Neural progenitor cell (in vitro differentiated cells): ENCODE measurements around the gene TPBGL.

Experiments used
- EZH2 ChIP-seq: fragments of 200-600 bp; sonication (generic); IDR thresholded peaks from 2 replicates; pipeline ENCODE4 v1.6.1; 2017; ENCODE audit warnings: antibody characterized with exemption, mild to moderate bottlenecking, moderate library complexity
- EZH2phosphoT487 ChIP-seq: fragments of 200-600 bp; sonication (generic); IDR thresholded peaks from 2 replicates; pipeline ENCODE4 v1.6.1; 2017; ENCODE audit warnings: antibody characterized with exemption
- TF ChIP-seq, protein P1 (sequence below): fragments of 200-600 bp; sonication (generic); IDR thresholded peaks from 2 replicates; pipeline ENCODE4 v1.5.1; 2017; ENCODE audit warnings: antibody characterized with exemption, mild to moderate bottlenecking

DNA sequence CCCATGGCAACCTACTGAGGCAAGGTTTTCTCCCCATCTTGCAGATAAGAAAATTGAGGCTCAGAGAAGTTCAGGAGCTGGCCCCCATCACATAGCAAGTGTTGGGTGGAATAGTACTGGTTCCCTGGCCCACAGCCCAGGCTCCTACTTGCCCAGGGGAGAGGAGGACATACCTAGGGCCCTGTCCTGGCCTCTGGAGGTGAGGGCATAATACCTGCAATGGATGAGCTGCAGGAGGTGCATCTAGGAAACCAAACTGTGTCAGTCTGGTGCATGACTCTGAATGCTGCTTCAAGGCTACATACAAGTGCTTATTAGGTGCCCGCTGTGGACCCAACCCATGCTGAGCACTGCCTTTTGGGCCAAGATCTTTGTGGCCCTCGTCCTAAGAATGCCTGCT lies 40.0 kb upstream of the TPBGL start:
- TF ChIP-seq EZH2phosphoT487 (no peak), EZH2 (no peak)
- TF ChIP-seq, protein P1, sequence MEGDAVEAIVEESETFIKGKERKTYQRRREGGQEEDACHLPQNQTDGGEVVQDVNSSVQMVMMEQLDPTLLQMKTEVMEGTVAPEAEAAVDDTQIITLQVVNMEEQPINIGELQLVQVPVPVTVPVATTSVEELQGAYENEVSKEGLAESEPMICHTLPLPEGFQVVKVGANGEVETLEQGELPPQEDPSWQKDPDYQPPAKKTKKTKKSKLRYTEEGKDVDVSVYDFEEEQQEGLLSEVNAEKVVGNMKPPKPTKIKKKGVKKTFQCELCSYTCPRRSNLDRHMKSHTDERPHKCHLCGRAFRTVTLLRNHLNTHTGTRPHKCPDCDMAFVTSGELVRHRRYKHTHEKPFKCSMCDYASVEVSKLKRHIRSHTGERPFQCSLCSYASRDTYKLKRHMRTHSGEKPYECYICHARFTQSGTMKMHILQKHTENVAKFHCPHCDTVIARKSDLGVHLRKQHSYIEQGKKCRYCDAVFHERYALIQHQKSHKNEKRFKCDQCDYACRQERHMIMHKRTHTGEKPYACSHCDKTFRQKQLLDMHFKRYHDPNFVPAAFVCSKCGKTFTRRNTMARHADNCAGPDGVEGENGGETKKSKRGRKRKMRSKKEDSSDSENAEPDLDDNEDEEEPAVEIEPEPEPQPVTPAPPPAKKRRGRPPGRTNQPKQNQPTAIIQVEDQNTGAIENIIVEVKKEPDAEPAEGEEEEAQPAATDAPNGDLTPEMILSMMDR: no peak
